Adipocyte (in vitro differentiated cells): ENCODE results near the gene DLGAP1.
"Not testable (repeated sequence)": the region's sequence is repeated elsewhere in the genome, so short reads cannot be mapped to it uniquely, and the experiment has no call there.

Source experiments
- DNase-seq: peaks from one replicate; pipeline ENCODE4 v3.0.0-alpha.2; 2015; ENCODE audit warnings: low read depth
- H3K27me3 ChIP-seq: replicated peaks from 2 replicates; pipeline ENCODE4 v1.7.0; 2013; ENCODE audit warnings: mild to moderate bottlenecking, low read length, moderate library complexity; ENCODE audit not compliant: control insufficient read depth, insufficient read depth
- H3K36me3 ChIP-seq: 2 replicates; pipeline ENCODE4 v1.7.0; 2013; ENCODE audit warnings: low read length, mild to moderate bottlenecking, moderate library complexity; ENCODE audit not compliant: control insufficient read depth, insufficient read depth, severe bottlenecking
- H3K4me1 ChIP-seq: 2 replicates; pipeline ENCODE4 v1.7.0; 2013; ENCODE audit warnings: mild to moderate bottlenecking, low read length, moderate library complexity; ENCODE audit not compliant: control insufficient read depth, insufficient read depth
- H3K4me3 ChIP-seq: 2 replicates; pipeline ENCODE4 v1.7.0; 2013; ENCODE audit warnings: mild to moderate bottlenecking, low read length, moderate library complexity
- H3K9ac ChIP-seq: 2 replicates; pipeline ENCODE4 v1.7.0; 2013; ENCODE audit warnings: mild to moderate bottlenecking, low read length, moderate library complexity
- H3K9me3 ChIP-seq: 2 replicates; pipeline ENCODE4 v1.7.0; 2013; ENCODE audit warnings: mild to moderate bottlenecking, low read length, moderate library complexity; ENCODE audit not compliant: control insufficient read depth

Gene DLGAP1

DNA sequence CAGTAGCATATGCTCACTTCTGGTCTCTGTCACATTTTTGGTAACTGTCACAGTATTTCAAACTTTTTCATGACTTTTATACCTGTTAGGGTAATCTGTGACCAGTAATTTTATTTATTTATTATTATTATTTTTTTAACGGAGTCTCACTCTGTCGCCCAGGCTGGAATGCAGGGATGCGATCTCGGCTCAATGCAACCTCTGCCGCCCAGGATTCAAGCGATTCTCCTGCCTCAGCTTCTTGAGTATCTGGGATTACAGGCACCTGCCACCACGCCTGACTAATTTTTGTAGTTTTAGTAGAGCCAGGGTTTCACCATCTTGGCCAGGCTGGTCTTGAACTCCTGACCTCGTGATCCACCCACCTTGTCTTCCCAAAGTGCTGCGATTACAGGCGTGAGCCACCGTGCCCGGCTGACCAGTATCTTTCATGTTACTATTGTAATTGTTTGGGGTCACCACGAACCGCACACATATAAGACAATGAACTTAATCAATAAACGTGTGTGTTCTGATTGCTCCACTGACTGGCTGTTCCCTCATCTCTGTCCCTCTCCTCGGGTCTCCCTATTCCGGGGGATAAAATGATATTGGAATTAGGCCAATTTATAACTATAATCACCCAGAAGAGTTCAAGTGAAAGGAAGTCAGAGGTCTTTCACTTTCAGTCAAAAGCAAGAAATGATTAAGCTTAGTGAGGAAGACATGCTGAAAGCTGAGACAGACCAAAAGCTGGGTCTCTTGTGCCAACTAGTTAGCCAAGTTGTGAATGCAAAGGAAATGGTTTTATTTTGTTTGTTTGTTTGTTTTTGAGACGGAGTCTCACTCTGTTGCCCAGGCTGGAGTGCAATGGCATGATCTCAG, 982.2 kb downstream of the DLGAP1 start:
- no peak overlapping the region for H3K4me3 ChIP-seq
- no peak overlapping the region for H3K9ac ChIP-seq
- no peaks in the 10 kb centered on the region for H3K36me3 ChIP-seq
- no peaks in the 10 kb centered on the region for H3K4me1 ChIP-seq
- no peak for DNase-seq
- no peaks in the 10 kb centered on the region for H3K27me3 ChIP-seq
- H3K9me3 ChIP-seq = no peaks in the 10 kb centered on the region

DNA sequence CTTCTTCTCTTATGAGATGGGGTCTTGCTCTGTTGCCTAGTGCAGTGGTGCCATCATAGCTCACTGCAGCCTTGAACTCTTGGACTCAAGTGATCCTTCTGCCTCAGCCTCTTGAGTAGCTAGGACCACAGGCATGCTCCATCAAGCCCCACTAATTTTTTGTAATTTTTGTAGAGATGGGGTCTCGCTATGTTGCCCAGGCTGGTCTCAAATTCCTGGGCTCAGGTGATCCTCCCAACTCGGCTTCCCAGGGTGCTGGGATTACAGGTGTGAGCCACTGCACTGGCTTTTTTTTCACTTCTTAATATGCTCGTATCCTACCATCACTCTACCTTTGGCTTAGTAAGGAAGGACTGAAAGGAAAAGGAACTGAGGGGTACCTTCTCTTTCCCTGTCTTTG, 983.0 kb downstream of the DLGAP1 start:
- not testable (repeated sequence) for H3K4me1 ChIP-seq, H3K9ac ChIP-seq, H3K9me3 ChIP-seq, H3K4me3 ChIP-seq, H3K36me3 ChIP-seq, H3K27me3 ChIP-seq, DNase-seq

DNA sequence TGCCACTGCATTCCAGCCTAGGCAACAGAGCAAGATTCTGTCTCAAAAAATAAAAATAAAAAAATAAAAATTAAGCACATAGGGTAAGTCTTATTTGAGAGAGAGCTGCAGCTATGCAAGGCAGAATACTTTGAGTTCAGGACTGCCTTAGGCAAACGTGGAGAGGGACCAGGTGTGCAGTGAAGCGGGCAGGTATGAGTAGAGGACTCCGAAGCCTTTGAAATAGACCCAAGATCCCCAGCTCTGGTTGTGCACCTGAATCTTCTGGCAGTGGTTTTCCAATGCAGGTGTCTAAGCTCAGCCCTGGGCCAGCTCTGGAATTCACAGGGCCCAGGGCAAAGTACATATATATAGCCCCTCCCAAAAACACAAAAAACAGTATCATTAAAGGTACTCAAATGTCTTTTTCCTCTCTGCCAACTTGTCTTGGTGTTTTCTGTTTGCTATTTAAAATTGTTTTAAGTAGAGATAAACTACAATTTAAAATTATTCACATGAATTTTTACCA, 983.9 kb downstream of the DLGAP1 start:
- H3K36me3 ChIP-seq = no peaks in the 10 kb centered on the region
- H3K4me1 ChIP-seq = peaks cover 7% of the 10 kb centered on the region
- DNase-seq = no peak
- no peaks in the 10 kb centered on the region for H3K9me3 ChIP-seq
- H3K4me3 ChIP-seq = no peak overlapping the region
- H3K9ac ChIP-seq = no peak overlapping the region
- no peaks in the 10 kb centered on the region for H3K27me3 ChIP-seq

DNA sequence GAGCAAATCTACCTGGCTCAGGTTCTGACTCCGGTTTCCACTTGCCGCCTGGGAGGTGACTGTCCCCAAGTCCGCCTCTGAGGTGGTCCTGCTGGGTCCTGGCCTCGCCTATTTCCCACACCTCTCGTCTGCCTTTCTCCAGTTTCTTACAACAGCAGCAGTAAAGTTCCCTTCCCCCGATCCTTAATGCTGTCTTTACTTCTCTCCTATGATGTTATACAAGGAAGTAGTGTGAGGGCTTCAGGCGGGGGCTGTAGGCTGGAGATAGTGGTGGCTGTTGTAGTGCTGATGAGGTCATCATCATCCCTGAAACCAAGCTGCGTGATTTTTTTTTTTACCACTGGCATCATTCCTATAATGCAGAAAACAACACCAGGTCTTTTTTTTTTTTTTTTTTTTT, 986.3 kb downstream of the DLGAP1 start:
- Histone ChIP-seq H3K36me3 (no peaks in the 10 kb centered on the region), H3K4me1 (peaks cover 12% of the 10 kb centered on the region), H3K9ac (no peak overlapping the region), H3K27me3 (no peaks in the 10 kb centered on the region), H3K4me3 (no peak overlapping the region), H3K9me3 (no peaks in the 10 kb centered on the region)
- DNase-seq = no peak

DNA sequence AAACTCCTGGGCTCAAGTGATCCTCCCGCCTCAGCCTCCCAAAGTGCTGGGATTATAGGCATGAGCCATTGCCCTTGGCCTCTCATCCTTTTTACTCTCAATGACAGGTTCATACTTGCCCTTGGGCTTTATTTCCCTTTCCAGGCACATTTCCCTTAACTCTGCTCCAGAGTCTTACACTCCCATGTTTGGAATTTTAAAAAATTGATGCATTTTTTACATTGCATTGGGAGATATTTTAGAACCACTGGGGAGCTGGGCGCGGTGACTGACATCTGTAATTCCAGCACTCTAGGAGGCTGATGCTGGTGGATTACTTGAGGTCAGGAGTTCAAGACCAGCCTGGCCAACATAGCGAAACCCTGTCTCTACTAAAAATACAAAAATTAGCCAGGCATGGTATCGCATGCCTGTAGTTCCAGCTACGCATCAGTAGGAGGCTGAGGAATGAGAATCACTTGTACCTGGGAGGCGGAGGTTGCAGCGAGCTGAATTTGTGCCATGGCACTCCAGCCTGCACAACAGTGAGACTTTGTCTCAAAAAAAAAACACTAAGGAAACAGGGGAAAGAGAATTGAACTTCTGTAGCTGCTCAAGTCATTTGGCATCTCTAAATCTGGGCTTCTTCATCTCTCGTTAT, 986.9 kb downstream of the DLGAP1 start:
- H3K4me3 ChIP-seq = no peak overlapping the region
- H3K9ac ChIP-seq = no peak overlapping the region
- H3K27me3 ChIP-seq = no peaks in the 10 kb centered on the region
- no peak for DNase-seq
- H3K36me3 ChIP-seq = no peaks in the 10 kb centered on the region
- no peaks in the 10 kb centered on the region for H3K9me3 ChIP-seq
- peaks cover 12% of the 10 kb centered on the region for H3K4me1 ChIP-seq

DNA sequence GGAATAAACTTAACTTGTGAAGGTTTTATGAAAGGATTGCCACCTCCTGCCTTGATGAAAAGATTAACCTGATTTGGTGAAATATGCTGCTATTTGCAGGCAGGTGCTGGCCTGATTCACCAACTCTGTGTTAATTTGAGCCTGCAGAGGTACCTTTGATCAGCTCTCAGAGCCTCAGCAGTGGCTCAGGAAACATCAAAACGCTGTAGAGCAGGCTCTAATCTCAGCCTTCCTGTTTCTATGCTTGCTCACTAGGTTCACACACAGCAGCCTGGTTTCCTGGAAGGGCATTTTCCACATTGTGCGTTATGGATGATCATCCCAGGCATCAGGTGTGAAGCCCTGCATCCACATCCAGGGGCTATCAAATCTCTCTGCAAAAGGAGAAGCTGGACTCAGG, 988.2 kb downstream of the DLGAP1 start:
- no peak for DNase-seq
- H3K4me1 ChIP-seq = peaks cover 19% of the 10 kb centered on the region
- H3K36me3 ChIP-seq = peaks cover 4% of the 10 kb centered on the region
- H3K9me3 ChIP-seq = no peaks in the 10 kb centered on the region
- no peak overlapping the region for H3K9ac ChIP-seq
- no peaks in the 10 kb centered on the region for H3K27me3 ChIP-seq
- no peak overlapping the region for H3K4me3 ChIP-seq

DNA sequence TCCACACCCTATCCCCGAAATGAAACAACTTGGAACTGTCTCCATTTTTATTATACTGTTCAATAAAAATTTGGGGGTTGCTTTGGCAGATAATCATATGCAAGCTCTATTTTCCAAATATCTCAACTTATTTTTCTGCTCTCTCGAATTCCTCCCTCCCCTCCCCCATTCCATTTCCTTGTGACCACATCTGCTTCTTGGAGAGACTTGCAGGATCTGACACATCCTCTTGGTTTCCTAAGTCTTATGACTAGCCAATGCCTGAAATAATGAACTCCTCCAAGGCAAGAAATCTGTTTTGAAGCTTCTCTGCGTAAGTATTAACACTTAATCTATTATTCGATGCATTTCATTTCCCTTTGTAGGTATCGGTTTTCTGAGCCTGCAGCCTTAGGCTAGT, 989.1 kb downstream of the DLGAP1 start:
- Histone ChIP-seq H3K27me3 (no peaks in the 10 kb centered on the region), H3K9ac (peak overlapping the region; percentile 59), H3K4me1 (peaks cover 19% of the 10 kb centered on the region), H3K36me3 (peaks cover 12% of the 10 kb centered on the region), H3K4me3 (peak overlapping the region; percentile 60), H3K9me3 (peaks cover 2% of the 10 kb centered on the region)
- peak; percentile 58 for DNase-seq

DNA sequence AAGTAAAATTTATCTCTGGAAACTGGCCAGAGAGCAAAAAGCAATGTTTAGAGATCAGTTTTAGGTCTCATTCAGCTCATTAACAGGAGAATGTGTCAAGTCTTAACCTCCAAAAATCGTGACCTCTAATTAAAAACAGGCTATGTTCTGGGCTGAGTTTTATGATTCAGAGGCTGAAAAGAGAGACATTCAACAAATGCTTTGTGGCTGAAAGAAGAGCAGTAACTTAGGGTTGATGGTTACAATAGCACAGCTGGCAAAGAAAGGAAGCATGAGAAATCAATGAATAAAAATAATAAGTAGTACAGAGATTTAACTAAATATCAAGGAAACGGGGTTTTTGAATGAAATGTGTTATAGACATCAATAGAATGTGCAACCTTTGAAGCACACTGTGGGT, 992.1 kb downstream of the DLGAP1 start:
- DNase-seq = peak; percentile 64
- peaks cover 8% of the 10 kb centered on the region for H3K9me3 ChIP-seq
- peaks cover 34% of the 10 kb centered on the region for H3K4me1 ChIP-seq
- H3K9ac ChIP-seq = no peak overlapping the region
- no peak overlapping the region for H3K4me3 ChIP-seq
- no peaks in the 10 kb centered on the region for H3K27me3 ChIP-seq
- H3K36me3 ChIP-seq = peaks cover 39% of the 10 kb centered on the region

DNA sequence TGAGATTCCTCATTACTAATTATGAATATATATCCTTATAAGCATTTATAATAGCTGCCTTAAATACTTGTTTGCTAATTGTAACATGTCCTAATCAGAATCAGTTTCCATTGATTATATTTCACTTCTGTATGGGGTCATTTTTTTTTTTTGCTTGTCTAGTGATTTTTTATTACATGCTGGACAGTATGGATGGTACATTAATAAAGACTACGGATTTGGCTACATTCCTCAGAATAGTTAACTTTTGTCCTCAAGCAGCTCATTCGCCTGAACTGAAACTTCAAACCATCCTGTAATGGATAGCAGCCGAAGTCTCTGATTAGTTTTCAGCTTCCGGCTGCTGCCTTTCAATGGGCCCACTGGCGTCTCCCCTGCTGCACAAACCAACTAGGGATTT, 993.4 kb downstream of the DLGAP1 start:
- H3K36me3 ChIP-seq = peaks cover 53% of the 10 kb centered on the region
- H3K4me1 ChIP-seq = peaks cover 34% of the 10 kb centered on the region
- H3K27me3 ChIP-seq = no peaks in the 10 kb centered on the region
- H3K9ac ChIP-seq = no peak overlapping the region
- peaks cover 8% of the 10 kb centered on the region for H3K9me3 ChIP-seq
- H3K4me3 ChIP-seq = no peak overlapping the region
- no peak for DNase-seq

DNA sequence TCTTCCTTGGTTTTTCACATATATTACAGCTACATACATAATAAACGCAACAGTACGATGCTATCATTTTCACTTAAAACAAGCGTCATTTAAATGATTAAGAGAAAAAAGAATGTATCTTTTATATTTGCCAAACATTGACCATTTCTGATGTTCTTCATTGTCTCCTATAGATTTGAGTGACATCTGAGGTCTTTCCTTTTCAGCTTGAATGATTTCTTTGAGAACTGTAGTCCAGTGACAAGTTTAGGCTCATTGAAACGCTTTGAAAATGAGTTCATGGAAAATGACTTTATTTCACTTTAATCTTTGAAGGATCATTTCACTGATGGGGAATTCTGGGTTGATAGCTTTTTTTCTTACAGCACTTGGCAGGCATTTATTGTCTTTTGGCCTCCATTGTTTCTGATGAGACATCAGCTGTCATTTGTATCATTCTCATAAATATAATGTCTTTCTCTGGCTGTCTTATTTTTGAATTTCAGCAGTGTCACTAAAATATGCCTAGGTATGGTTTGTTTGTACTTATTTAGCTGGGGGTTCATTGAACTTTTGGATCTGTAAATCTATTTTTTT, 994.2 kb downstream of the DLGAP1 start:
- H3K4me3 ChIP-seq = no peak overlapping the region
- no peaks in the 10 kb centered on the region for H3K27me3 ChIP-seq
- H3K9me3 ChIP-seq = peaks cover 8% of the 10 kb centered on the region
- peaks cover 59% of the 10 kb centered on the region for H3K36me3 ChIP-seq
- H3K4me1 ChIP-seq = peaks cover 34% of the 10 kb centered on the region
- no peak overlapping the region for H3K9ac ChIP-seq
- no peak for DNase-seq
